ENCODE results near the gene PRSS12.

- TF ChIP-seq, protein P1, sequence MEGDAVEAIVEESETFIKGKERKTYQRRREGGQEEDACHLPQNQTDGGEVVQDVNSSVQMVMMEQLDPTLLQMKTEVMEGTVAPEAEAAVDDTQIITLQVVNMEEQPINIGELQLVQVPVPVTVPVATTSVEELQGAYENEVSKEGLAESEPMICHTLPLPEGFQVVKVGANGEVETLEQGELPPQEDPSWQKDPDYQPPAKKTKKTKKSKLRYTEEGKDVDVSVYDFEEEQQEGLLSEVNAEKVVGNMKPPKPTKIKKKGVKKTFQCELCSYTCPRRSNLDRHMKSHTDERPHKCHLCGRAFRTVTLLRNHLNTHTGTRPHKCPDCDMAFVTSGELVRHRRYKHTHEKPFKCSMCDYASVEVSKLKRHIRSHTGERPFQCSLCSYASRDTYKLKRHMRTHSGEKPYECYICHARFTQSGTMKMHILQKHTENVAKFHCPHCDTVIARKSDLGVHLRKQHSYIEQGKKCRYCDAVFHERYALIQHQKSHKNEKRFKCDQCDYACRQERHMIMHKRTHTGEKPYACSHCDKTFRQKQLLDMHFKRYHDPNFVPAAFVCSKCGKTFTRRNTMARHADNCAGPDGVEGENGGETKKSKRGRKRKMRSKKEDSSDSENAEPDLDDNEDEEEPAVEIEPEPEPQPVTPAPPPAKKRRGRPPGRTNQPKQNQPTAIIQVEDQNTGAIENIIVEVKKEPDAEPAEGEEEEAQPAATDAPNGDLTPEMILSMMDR (conservative IDR thresholded peaks at IDR 0.05 in 1 of 2, IDR thresholded peaks at IDR 0.05 in 1 of 2; ENCODE audit: extremely low read depth in 1 of 2, insufficient read depth in 1 of 2, low read depth in 1 of 2, low read length in 2 of 2): no peak
- no peak for TF ChIP-seq EZH2 (IDR thresholded peaks at IDR 0.05; ENCODE audit: borderline replicate concordance, low read length)
Observed at GRCh38 chr4:118373614-118374255, 20.9 kb upstream of the PRSS12 start.
